GM23338 (cell line): ENCODE results near the gene KRTAP10-5. TPM values are rescaled to one million over a fixed set of nuclear protein-coding genes. Genes with fewer than 3 reads are reported as not detected.

Experiments
- ATAC-seq: fragments of 200-7000 bp; cut with Tn5 transposase; 3 replicates; pipeline ENCODE4 v1.9.1; 2020
- DNase-seq: peaks from one replicate; pipeline ENCODE4 v3.0.0-alpha.2; 2015; ENCODE audit warnings: low spot score
- H2AFZ ChIP-seq: fragments of 200-600 bp; sonication (generic); 2 replicates; pipeline ENCODE4 v1.8.0; 2016; ENCODE audit warnings: antibody characterized with exemption, mild to moderate bottlenecking, moderate library complexity
- H3F3A ChIP-seq: fragments of 200-600 bp; sonication (generic); replicated peaks from 2 replicates; pipeline ENCODE4 v1.8.0; 2017; ENCODE audit warnings: antibody characterized with exemption, mixed run types, low read depth
- H3K27ac ChIP-seq: fragments of 200-600 bp; sonication (generic); 2 replicates; pipeline ENCODE4 v1.6.1; 2016; ENCODE audit warnings: low read depth
- H3K27me3 ChIP-seq: fragments of 200-600 bp; sonication (generic); 2 replicates; pipeline ENCODE4 v1.8.0; 2016; ENCODE audit warnings: mild to moderate bottlenecking, mixed run types, moderate library complexity; ENCODE audit not compliant: insufficient read depth
- H3K36me3 ChIP-seq: fragments of 200-600 bp; sonication (generic); 2 replicates; pipeline ENCODE4 v1.8.0; 2016; ENCODE audit warnings: mild to moderate bottlenecking; ENCODE audit not compliant: insufficient read depth
- H3K4me1 ChIP-seq: fragments of 200-600 bp; sonication (generic); 2 replicates; pipeline ENCODE4 v1.8.0; 2016; ENCODE audit warnings: mild to moderate bottlenecking, moderate library complexity; ENCODE audit not compliant: insufficient read depth
- H3K4me2 ChIP-seq: fragments of 200-600 bp; sonication (generic); 2 replicates; pipeline ENCODE4 v1.7.1; 2017; ENCODE audit warnings: mixed run types
- H3K4me3 ChIP-seq: fragments of 200-600 bp; sonication (generic); 2 replicates; pipeline ENCODE4 v1.6.1; 2016; ENCODE audit warnings: mixed run types
- H3K79me2 ChIP-seq: fragments of 200-600 bp; sonication (generic); replicated peaks from 2 replicates; pipeline ENCODE4 v1.8.0; 2017; ENCODE audit warnings: mild to moderate bottlenecking; ENCODE audit not compliant: insufficient read depth
- H3K9me2 ChIP-seq: fragments of 200-600 bp; sonication (generic); 2 replicates; pipeline ENCODE4 v1.8.0; 2017; ENCODE audit not compliant: insufficient read depth
- H4K20me1 ChIP-seq: fragments of 200-600 bp; sonication (generic); replicated peaks from 2 replicates; pipeline ENCODE4 v1.8.0; 2017; ENCODE audit warnings: mild to moderate bottlenecking; ENCODE audit not compliant: insufficient read depth
- H3K27ac Mint-ChIP-seq: 2 replicates; pipeline ENCODE4 v1.8.0; 2020; ENCODE audit warnings: inconsistent platforms, mild to moderate bottlenecking, moderate library complexity, mixed read lengths
- H3K27me3 Mint-ChIP-seq: 3 replicates; pipeline ENCODE4 v1.8.0; 2022; ENCODE audit warnings: low read depth, mild to moderate bottlenecking, moderate library complexity, mixed read lengths, inconsistent platforms; ENCODE audit not compliant: insufficient read depth, poor library complexity
- H3K36me3 Mint-ChIP-seq: 3 replicates; pipeline ENCODE4 v1.8.0; 2021; ENCODE audit warnings: low read depth, mild to moderate bottlenecking, inconsistent platforms, moderate library complexity, mixed read lengths
- H3K4me1 Mint-ChIP-seq: 3 replicates; pipeline ENCODE4 v1.8.0; 2020; ENCODE audit warnings: mild to moderate bottlenecking, inconsistent platforms, mixed read lengths
- H3K4me3 Mint-ChIP-seq: 3 replicates; pipeline ENCODE4 v1.8.0; 2021; ENCODE audit warnings: moderate library complexity, mild to moderate bottlenecking, inconsistent platforms, mixed read lengths
- H3K9me3 Mint-ChIP-seq: 3 replicates; pipeline ENCODE4 v1.8.0; 2020; ENCODE audit warnings: moderate library complexity, mild to moderate bottlenecking, inconsistent platforms, mixed read lengths
- CTCF ChIP-seq, 2 experiments: fragments of 200-600 bp in 1 of 2; sonication (generic) in 1 of 2; conservative IDR thresholded peaks; 2 replicates each; pipeline versions ENCODE4 v1.5.1 to v1.6.1; 2016 to 2017; ENCODE audit warnings: antibody characterized with exemption in 2 of 2, low read depth in 2 of 2, mild to moderate bottlenecking in 2 of 2, moderate library complexity in 1 of 2
- EZH2 ChIP-seq: fragments of 200-600 bp; sonication (generic); IDR thresholded peaks from one replicate; pipeline ENCODE4 v1.8.0; 2017; ENCODE audit warnings: antibody characterized with exemption, mild to moderate bottlenecking, low read depth; ENCODE audit not compliant: unreplicated experiment
- JUNB ChIP-seq: IDR thresholded peaks from one replicate; pipeline ENCODE4 v1.6.1; 2016; ENCODE audit warnings: antibody characterized with exemption; ENCODE audit not compliant: unreplicated experiment
- NANOG ChIP-seq: IDR thresholded peaks from 2 replicates; pipeline ENCODE4 v1.6.1; 2016; ENCODE audit warnings: antibody characterized with exemption, borderline replicate concordance
- POLR2AphosphoS5 ChIP-seq: IDR thresholded peaks from 2 replicates; pipeline ENCODE4 v1.6.1; 2016; ENCODE audit warnings: antibody characterized with exemption, low read depth
- REST ChIP-seq: IDR thresholded peaks from one replicate; pipeline ENCODE4 v1.6.1; 2018; ENCODE audit warnings: antibody characterized with exemption; ENCODE audit not compliant: unreplicated experiment
- ZNF114 ChIP-seq: fragments of 250-450 bp; sonication (Bioruptor Pico); IDR thresholded peaks from 2 replicates; pipeline ENCODE4 v1.5.0; 2020; ENCODE audit warnings: mild to moderate bottlenecking, moderate library complexity
- ZNF331 ChIP-seq: fragments of 250-450 bp; sonication (Bioruptor Pico); IDR thresholded peaks from 2 replicates; pipeline ENCODE4 v1.5.0; 2020; ENCODE audit warnings: low read depth, mild to moderate bottlenecking, moderate library complexity
- polyA plus RNA-seq: library from polyadenylated mRNA; unstranded; fragments of >200 nt; fragmentation: Nextera tagmentation; extraction: Ambion mirVana; gene quantifications from 2 replicates; pipeline ENCODE4 v1.2.1, GENCODE V29; 2016
- total RNA-seq: library from RNA; depleted of rRNA; stranded (reverse); fragments of >200 nt; shearing (Covaris generic); gene quantifications from 2 replicates; pipeline ENCODE4 v1.2.3, GENCODE V29; 2014

KRTAP10-5 gene
- total and polyA plus RNA-seq, 2 experiments from 2014 or later: not detected

DNA sequence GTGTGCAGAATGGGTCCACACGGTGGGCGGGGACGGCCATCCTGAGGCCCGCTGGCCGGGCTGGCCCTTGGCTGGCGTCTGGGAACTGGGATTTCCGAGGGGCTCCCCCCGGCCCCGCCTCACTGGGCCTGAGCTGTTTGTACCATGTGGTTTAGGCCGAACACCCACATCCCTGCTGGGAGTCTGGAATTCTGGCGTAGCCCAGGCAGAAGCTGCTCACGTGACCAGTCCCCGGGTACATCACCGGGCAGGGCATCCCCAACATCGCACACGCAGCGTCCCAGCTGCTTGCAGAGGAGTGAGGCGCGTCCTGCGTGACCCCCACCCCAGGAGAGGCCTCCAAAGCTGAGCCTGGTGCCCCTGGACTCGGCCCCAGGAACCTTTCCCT lies 22.1 kb upstream of the KRTAP10-5 start (continued):
- TF ChIP-seq REST (no peak), JUNB (no peak)

- H2AFZ ChIP-seq: no peak overlapping the region
- H3K4me1 ChIP-seq: peaks cover 7% of the 10 kb centered on the region; the same call in 1 of the 2 replicates
- Mint-ChIP-seq H3K36me3 (no peaks in the 10 kb centered on the region; the same call in 2 of the 3 replicates), H3K27ac (peak overlapping the region; percentile 27; the same call in 1 of the 2 replicates), H3K27me3 (peaks cover 11% of the 10 kb centered on the region), H3K4me1 (peaks cover 22% of the 10 kb centered on the region), H3K9me3 (peaks cover 11% of the 10 kb centered on the region), H3K4me3 (no peak overlapping the region)
- ATAC-seq: no peak
- H3K4me2 ChIP-seq: no peak overlapping the region
- no peak overlapping the region for H3K4me3 ChIP-seq
- H3F3A ChIP-seq: no peaks in the 10 kb centered on the region
- H3K27me3 ChIP-seq: no peaks in the 10 kb centered on the region
- no peaks in the 10 kb centered on the region for H3K9me2 ChIP-seq
- no peaks in the 10 kb centered on the region for H4K20me1 ChIP-seq
- no peaks in the 10 kb centered on the region for H3K36me3 ChIP-seq
- no peak overlapping the region for H3K27ac ChIP-seq
- DNase-seq: no peak
- no peaks in the 10 kb centered on the region for H3K79me2 ChIP-seq
- TF ChIP-seq NANOG (no peak), JUNB (no peak), ZNF331 (CRISPR knock-in tag) (no peak), CTCF (conservative IDR thresholded peaks at IDR 0.05; ENCODE audit: low read depth in 2 of 2) (no peak), ZNF114 (CRISPR knock-in tag) (no peak), REST (no peak), EZH2 (no peak), POLR2AphosphoS5 (no peak)
Observed at GRCh38 chr21:44601596-44602462, 21.4 kb upstream of the KRTAP10-5 start.
